Naive thymus-derived CD8-positive, alpha-beta T cell (primary cell): ENCODE data around the gene CHRNG. TPM values are rescaled to one million over a fixed set of nuclear protein-coding genes. Genes with fewer than 3 reads are reported as not detected.
A peak's percentile ranks its signal among the peaks of the same experiment; 100 is the strongest.

Experiments
- ATAC-seq, 2 donors: fragments of 150-1000 bp; cut with Tn5 transposase in 1 of 2; sonication (Bioruptor Pico), chemical (Tn5 transposase) in 1 of 2; 1 replicate in 1 of 2; 2 replicates in 1 of 2; pipeline ENCODE4 v1.10.0; 2021; ENCODE audit warnings: mild to moderate bottlenecking in 2 of 2, moderate library complexity in 2 of 2
- POLR2A ChIA-PET: fragments of 350-600 bp; sonication (Branson Sonifier 250); formaldehyde crosslinking; loops from one replicate; lab custom pipeline; 2021; ENCODE audit warnings: antibody characterized with exemption; lab: Charles Lee
- DNase-seq, 10 donors: peaks; one replicate each; pipeline versions ENCODE4 v3.0.0 to v3.0.0-alpha.2; 2020 to 2022
- H3K27ac Mint-ChIP-seq, 10 donors: one replicate each; pipeline ENCODE4 v1.8.0; 2020 to 2022; ENCODE audit warnings: mild to moderate bottlenecking in 10 of 10, mixed read lengths in 10 of 10, moderate library complexity in 4 of 10, inconsistent platforms in 1 of 10
- H3K27me3 Mint-ChIP-seq, 5 donors: one replicate each; pipeline ENCODE4 v1.8.0; 2021 to 2022; ENCODE audit warnings: mixed read lengths in 5 of 5
- H3K36me3 Mint-ChIP-seq, 3 donors: one replicate each; pipeline ENCODE4 v1.8.0; 2020 to 2022; ENCODE audit warnings: mixed read lengths in 3 of 3, mild to moderate bottlenecking in 2 of 3, inconsistent platforms in 1 of 3
- H3K4me1 Mint-ChIP-seq, 4 donors: one replicate each; pipeline ENCODE4 v1.8.0; 2021 to 2022; ENCODE audit warnings: mixed read lengths in 4 of 4
- H3K4me3 Mint-ChIP-seq, 10 donors: one replicate each; pipeline ENCODE4 v1.8.0; 2020 to 2022; ENCODE audit warnings: mild to moderate bottlenecking in 10 of 10, mixed read lengths in 10 of 10, moderate library complexity in 6 of 10, inconsistent platforms in 1 of 10
- H3K9me3 Mint-ChIP-seq, 9 donors: one replicate each; pipeline ENCODE4 v1.8.0; 2020 to 2022; ENCODE audit warnings: mixed read lengths in 9 of 9, mild to moderate bottlenecking in 3 of 9, inconsistent platforms in 1 of 9, moderate library complexity in 1 of 9
- polyA plus RNA-seq, 3 donors: library from polyadenylated mRNA; unstranded; fragments of 300-500 nt; fragmentation: Illumina TruSeq; gene quantifications; one replicate each; pipeline ENCODE4 v1.2.3, GENCODE V29; 2021
- total RNA-seq, 8 experiments: library from RNA in 2 of 8; stranded (reverse) in 2 of 8; gene quantifications; one replicate each; pipeline ENCODE4 v1.2.3 and lab custom pipeline; 2021 to 2026

Gene CHRNG
- total and polyA plus RNA-seq, 5 experiments from 2014 or later: 0.59 TPM; not detected in 4

GRCh38 chr2:232513353-232513752, 26.1 kb upstream of the CHRNG start:
- no peak overlapping the region for H3K4me3 Mint-ChIP-seq

GRCh38 chr2:232515639-232516038, 23.9 kb upstream of the CHRNG start:
- no peaks in the 10 kb centered on the region for H3K36me3 Mint-ChIP-seq
- no peak overlapping the region for H3K27ac Mint-ChIP-seq
- DNase-seq: no peak
- POLR2A ChIA-PET: no interaction called here
- ATAC-seq: no peak
- no peak overlapping the region for H3K4me3 Mint-ChIP-seq
- H3K9me3 Mint-ChIP-seq: no peaks in the 10 kb centered on the region
- peaks cover 6 to 49% (median 28%) of the 10 kb centered on the region in 5 donors for H3K27me3 Mint-ChIP-seq
- no peaks in the 10 kb centered on the region for H3K4me1 Mint-ChIP-seq

More at GRCh38 chr2:232513353-232513752, 26.1 kb upstream of the CHRNG start:
- ATAC-seq: no peak
- POLR2A ChIA-PET: no interaction called here
- Mint-ChIP-seq H3K4me1 (no peaks in the 10 kb centered on the region), H3K27ac (no peak overlapping the region), H3K36me3 (no peaks in the 10 kb centered on the region), H3K27me3 (peaks cover 1 to 48% (median 18%) of the 10 kb centered on the region in 5 donors), H3K9me3 (no peaks in the 10 kb centered on the region)
- no peak for DNase-seq

GRCh38 chr2:232516551-232516950, 22.9 kb upstream of the CHRNG start:
- DNase-seq (no peak), ATAC-seq (no peak)
- peaks cover 8 to 54% (median 31%) of the 10 kb centered on the region in 5 donors for H3K27me3 Mint-ChIP-seq
- H3K9me3 Mint-ChIP-seq: no peaks in the 10 kb centered on the region
- H3K4me3 Mint-ChIP-seq: no peak overlapping the region
- H3K27ac Mint-ChIP-seq: no peak overlapping the region
- H3K36me3 Mint-ChIP-seq: no peaks in the 10 kb centered on the region
- POLR2A ChIA-PET: no interaction called here
- H3K4me1 Mint-ChIP-seq: peaks cover 2 to 4% (median 2%) of the 10 kb centered on the region in 4 donors

GRCh38 chr2:232518844-232519243, 20.6 kb upstream of the CHRNG start:
- Mint-ChIP-seq H3K36me3 (peaks cover 0 to 2% (median 0%) of the 10 kb centered on the region in 3 donors), H3K9me3 (no peaks in the 10 kb centered on the region), H3K27me3 (peaks cover 9 to 50% (median 32%) of the 10 kb centered on the region in 5 donors), H3K4me1 (peaks cover 5 to 12% (median 7%) of the 10 kb centered on the region in 4 donors), H3K27ac (no peak overlapping the region), H3K4me3 (no peak overlapping the region)
- POLR2A ChIA-PET: no interaction called here
- DNase-seq (no peak), ATAC-seq (no peak)

- H3K27ac Mint-ChIP-seq: peak within 1 kb of the TSS in 2 of 10 donors; percentile 80 to 81
- H3K36me3 Mint-ChIP-seq: peaks cover 0 to 2% (median 0%) of the 10 kb centered on the region in 3 donors
- POLR2A ChIA-PET: no interaction called here
- peaks cover 10 to 57% (median 39%) of the 10 kb centered on the region in 5 donors for H3K27me3 Mint-ChIP-seq
- no peaks in the 10 kb centered on the region for H3K9me3 Mint-ChIP-seq
- H3K4me1 Mint-ChIP-seq: peaks cover 5 to 12% (median 11%) of the 10 kb centered on the region in 4 donors
- no peak for DNase-seq
- H3K4me3 Mint-ChIP-seq: peak within 1 kb of the TSS in 7 of 10 donors; percentile 14 to 69 (median 52)
- no peak for ATAC-seq
These were observed 19.7 kb upstream of the CHRNG start, which contains the start of gene PRSS56 for GRCh38 chr2:232519581-232520438. TSS of gene PRSS56 (plus strand) at chr2:232520388. CDS start at chr2:232520599, 211 bp downstream.

GRCh38 chr2:232520489-232520888, 19.0 kb upstream of the CHRNG start:
- peak overlapping the region in 6 of 10 donors; percentile 14 to 69 (median 52) for H3K4me3 Mint-ChIP-seq
- no peak for DNase-seq

GRCh38 chr2:232521098-232521497, 18.4 kb upstream of the CHRNG start:
- no peaks in the 10 kb centered on the region for H3K9me3 Mint-ChIP-seq
- H3K36me3 Mint-ChIP-seq: peaks cover 0 to 2% (median 0%) of the 10 kb centered on the region in 3 donors
- peaks cover 10 to 60% (median 39%) of the 10 kb centered on the region in 5 donors for H3K27me3 Mint-ChIP-seq
- POLR2A ChIA-PET: no interaction called here
- ATAC-seq: no peak
- peaks cover 5 to 12% (median 11%) of the 10 kb centered on the region in 4 donors for H3K4me1 Mint-ChIP-seq
- H3K4me3 Mint-ChIP-seq: peak overlapping the region in 6 of 10 donors; percentile 19 to 78 (median 73)
- H3K27ac Mint-ChIP-seq: peak overlapping the region in 1 of 10 donors; percentile 80
- DNase-seq: no peak

More at GRCh38 chr2:232520489-232520888, 19.0 kb upstream of the CHRNG start:
- Mint-ChIP-seq H3K9me3 (no peaks in the 10 kb centered on the region), H3K27me3 (peaks cover 10 to 58% (median 39%) of the 10 kb centered on the region in 5 donors), H3K36me3 (peaks cover 0 to 2% (median 0%) of the 10 kb centered on the region in 3 donors), H3K27ac (peak overlapping the region in 1 of 10 donors; percentile 81), H3K4me1 (peaks cover 5 to 12% (median 11%) of the 10 kb centered on the region in 4 donors)
- no peak for ATAC-seq
- POLR2A ChIA-PET: no interaction called here

GRCh38 chr2:232521959-232522622, 17.4 kb upstream of the CHRNG start:
- H3K36me3 Mint-ChIP-seq: peaks cover 0 to 2% (median 0%) of the 10 kb centered on the region in 3 donors
- H3K4me1 Mint-ChIP-seq: peaks cover 5 to 12% (median 11%) of the 10 kb centered on the region in 4 donors
- no peaks in the 10 kb centered on the region for H3K9me3 Mint-ChIP-seq
- ATAC-seq: peak; percentile 74 to 86
- peak; percentile 36 to 81 (median 69) for DNase-seq
- no peak overlapping the region for H3K27ac Mint-ChIP-seq
- H3K4me3 Mint-ChIP-seq: peak overlapping the region in 7 of 10 donors; percentile 9 to 74 (median 38)
- POLR2A ChIA-PET: no interaction called here
- peaks cover 10 to 63% (median 42%) of the 10 kb centered on the region in 5 donors for H3K27me3 Mint-ChIP-seq

- no peaks in the 10 kb centered on the region for H3K9me3 Mint-ChIP-seq
- H3K27ac Mint-ChIP-seq: no peak overlapping the region
- peaks cover 10 to 62% (median 44%) of the 10 kb centered on the region in 5 donors for H3K27me3 Mint-ChIP-seq
- DNase-seq (peak in 2 of 10 donors; percentile 12 to 18), ATAC-seq (peak; percentile 33 to 40)
- H3K4me1 Mint-ChIP-seq: peaks cover 5 to 12% (median 12%) of the 10 kb centered on the region in 4 donors
- H3K4me3 Mint-ChIP-seq: peak overlapping the region; percentile 19 to 75 (median 67)
- POLR2A ChIA-PET: no interaction called here
- H3K36me3 Mint-ChIP-seq: peaks cover 0 to 2% (median 0%) of the 10 kb centered on the region in 3 donors
These were observed 16.7 kb upstream of the CHRNG start for GRCh38 chr2:232522623-232523401.

- Mint-ChIP-seq H3K27me3 (peaks cover 10 to 62% (median 46%) of the 10 kb centered on the region in 5 donors), H3K4me3 (peak overlapping the region in 8 of 10 donors; percentile 52 to 75 (median 71)), H3K27ac (no peak overlapping the region), H3K4me1 (peaks cover 7 to 18% (median 15%) of the 10 kb centered on the region in 4 donors), H3K36me3 (peaks cover 0 to 2% (median 0%) of the 10 kb centered on the region in 3 donors), H3K9me3 (no peaks in the 10 kb centered on the region)
- ATAC-seq (no peak), DNase-seq (no peak)
- POLR2A ChIA-PET: no interaction called here
These were observed 16.1 kb upstream of the CHRNG start for GRCh38 chr2:232523402-232523681.

- Mint-ChIP-seq H3K36me3 (peaks cover 0 to 2% (median 0%) of the 10 kb centered on the region in 3 donors), H3K27ac (peak overlapping the region in 1 of 10 donors; percentile 13), H3K4me3 (peak overlapping the region in 8 of 10 donors; percentile 47 to 75 (median 60)), H3K9me3 (no peaks in the 10 kb centered on the region), H3K27me3 (peaks cover 11 to 62% (median 47%) of the 10 kb centered on the region in 5 donors), H3K4me1 (peaks cover 13 to 24% (median 21%) of the 10 kb centered on the region in 4 donors)
- POLR2A ChIA-PET: no interaction called here
- DNase-seq: peak in 1 of 10 donors; percentile 8
- peak in 1 of 2 donors; percentile 32 for ATAC-seq
These were observed 15.6 kb upstream of the CHRNG start for GRCh38 chr2:232523682-232524597.
